ENCODE data around the gene LRRC71.

Gene LRRC71

GRCh38 chr1:156898971-156899664 is 21.3 kb upstream of the LRRC71 start:
- no peak for DNase-seq (ENCODE audit: low read depth, low spot score)
- no peak overlapping the region for H3K4me3 ChIP-seq (ENCODE audit: low read depth, low read length)
- in situ Hi-C loops (cut with HindIII; ENCODE audit: low sequenced_read_pairs), result no loop called here
- no peak for TF ChIP-seq CTCF (IDR thresholded peaks at IDR 0.05; ENCODE audit: low read depth, low read length)

GRCh38 chr1:156899956-156900718 is 20.3 kb upstream of the LRRC71 start:
- no peak for DNase-seq (ENCODE audit: low read depth, low spot score)
- TF ChIP-seq CTCF (IDR thresholded peaks at IDR 0.05; ENCODE audit: low read depth, low read length), result no peak
- H3K4me3 ChIP-seq (ENCODE audit: low read depth, low read length), result no peak overlapping the region
- in situ Hi-C loops (cut with HindIII; ENCODE audit: low sequenced_read_pairs), result no loop called here

DNA sequence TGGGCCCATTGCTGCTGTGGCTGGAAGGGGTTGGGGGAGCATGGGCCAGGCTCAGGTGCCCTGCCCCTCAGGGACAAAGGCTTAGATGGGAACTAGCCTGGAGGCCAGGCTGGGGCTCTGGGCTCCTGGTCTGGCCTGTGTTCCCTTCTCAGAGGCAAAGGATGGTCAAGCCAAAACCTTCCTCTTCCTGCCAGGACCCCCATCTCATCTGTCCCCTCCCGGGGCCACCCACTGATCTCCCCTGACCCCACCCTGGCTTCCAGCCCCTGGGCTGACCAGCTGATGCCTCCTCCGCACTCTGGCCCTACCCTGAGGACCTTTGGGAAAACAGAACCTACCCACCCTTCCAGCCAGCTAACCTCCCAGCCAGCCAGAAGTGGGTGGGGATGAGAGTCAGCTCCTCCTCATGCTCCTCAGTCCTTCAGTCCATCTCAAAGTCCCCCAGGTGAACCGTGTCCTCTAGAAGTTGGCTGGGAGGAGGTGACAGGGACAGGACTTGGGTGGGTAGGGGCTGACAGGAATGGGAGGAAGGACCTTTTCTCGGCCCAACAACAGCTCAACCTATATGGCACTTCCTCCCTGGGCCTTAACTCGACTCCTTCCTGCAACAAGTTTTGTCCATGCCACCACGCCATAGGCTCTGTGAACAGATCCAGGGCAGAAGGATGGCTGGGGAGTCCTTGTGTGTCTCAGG is 19.4 kb upstream of the LRRC71 start:
- no peak for TF ChIP-seq CTCF (IDR thresholded peaks at IDR 0.05; ENCODE audit: low read depth, low read length)
- DNase-seq (ENCODE audit: low read depth, low spot score), result no peak
- in situ Hi-C loops (cut with HindIII; ENCODE audit: low sequenced_read_pairs), result no loop called here
- no peak overlapping the region for H3K4me3 ChIP-seq (ENCODE audit: low read depth, low read length)

GRCh38 chr1:156901590-156901900 is 18.9 kb upstream of the LRRC71 start:
- H3K4me3 ChIP-seq (ENCODE audit: low read depth, low read length), result no peak overlapping the region
- in situ Hi-C loops (cut with HindIII; ENCODE audit: low sequenced_read_pairs), result no loop called here
- DNase-seq (ENCODE audit: low read depth, low spot score), result no peak
- no peak for TF ChIP-seq CTCF (IDR thresholded peaks at IDR 0.05; ENCODE audit: low read depth, low read length)

DNA sequence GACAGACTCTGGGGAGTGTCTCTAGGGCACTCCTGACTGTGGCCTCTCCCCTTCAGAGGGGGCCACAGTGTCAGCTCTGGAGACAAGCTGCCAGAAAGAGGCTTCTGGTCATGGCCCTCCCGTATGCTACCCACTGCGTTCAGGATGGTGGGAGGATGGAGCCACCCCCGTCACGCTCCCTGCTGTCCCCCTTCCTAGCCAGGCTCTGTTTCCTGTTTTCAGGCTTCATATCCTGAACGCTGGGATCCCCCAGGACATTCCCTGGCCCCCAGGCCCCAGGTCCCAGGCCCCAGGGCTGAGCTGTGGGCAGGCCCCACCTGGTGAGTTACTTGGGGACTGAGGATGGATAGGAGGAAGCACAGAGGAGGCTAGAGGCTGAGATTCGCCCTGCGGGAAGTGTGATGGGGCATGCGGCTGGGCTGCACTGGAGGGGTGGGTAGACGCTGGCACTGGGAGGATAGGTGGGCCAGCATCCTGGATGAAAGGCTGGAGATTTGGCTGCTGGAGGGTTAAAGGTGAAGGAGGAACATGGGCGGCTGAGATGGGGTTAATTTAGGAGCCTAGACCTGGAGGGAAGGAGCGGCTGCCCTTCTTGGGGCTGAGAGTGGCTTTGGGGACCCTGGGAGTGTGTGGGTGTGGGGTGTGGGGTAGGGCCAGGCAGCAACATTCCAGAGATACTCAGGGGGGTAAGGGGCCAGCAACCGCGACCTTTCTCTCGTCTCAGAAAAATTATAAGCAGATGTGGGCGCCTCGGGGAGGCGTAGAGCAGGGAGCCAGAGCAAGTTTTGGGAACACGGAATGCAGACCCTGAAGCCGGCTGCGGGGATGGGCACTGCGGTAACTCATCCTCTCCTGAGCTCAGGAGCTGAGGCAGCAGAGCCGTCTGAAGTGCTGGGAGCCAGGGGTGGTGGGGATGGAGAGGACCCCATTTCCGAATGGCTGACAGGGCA is 18.2 kb upstream of the LRRC71 start:
- no peak for TF ChIP-seq CTCF (IDR thresholded peaks at IDR 0.05; ENCODE audit: low read depth, low read length)
- in situ Hi-C loops (cut with HindIII; ENCODE audit: low sequenced_read_pairs), result no loop called here
- no peak for DNase-seq (ENCODE audit: low read depth, low spot score)
- no peak overlapping the region for H3K4me3 ChIP-seq (ENCODE audit: low read depth, low read length)
